Measurements from ENCODE around the gene ADGRB3.

ADGRB3 gene

DNA sequence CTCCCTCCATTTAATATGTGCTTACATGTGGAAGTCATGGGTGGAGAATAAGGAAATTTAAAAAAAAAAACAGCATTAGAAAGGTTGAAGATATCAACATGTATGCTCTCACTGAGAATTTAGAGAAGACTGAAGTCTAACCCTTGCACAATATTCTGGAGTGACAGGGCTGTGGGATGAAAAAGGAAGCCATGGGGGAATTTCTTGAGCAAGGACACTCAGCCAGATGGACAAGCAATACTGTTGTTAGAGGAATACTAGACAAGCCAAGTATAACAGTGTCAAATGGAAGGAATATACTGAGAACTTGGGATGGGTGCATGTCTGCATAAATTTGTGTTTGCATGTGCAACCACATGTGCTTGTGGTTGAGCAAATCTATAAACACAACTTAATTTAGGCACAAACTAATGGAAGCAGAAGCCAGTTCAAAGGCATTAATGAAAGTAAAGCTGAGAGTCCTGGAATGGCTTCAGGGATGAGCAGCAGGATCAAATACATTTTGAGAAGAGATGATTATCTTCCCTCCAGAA is 119.7 kb downstream of the ADGRB3 start:
- no peak overlapping the region for H3K4me2 ChIP-seq (ENCODE audit: low read length)
- no peaks in the 10 kb centered on the region for H3F3A ChIP-seq (ENCODE audit: insufficient read depth, low read length)
- no peaks in the 10 kb centered on the region for H3K79me2 ChIP-seq (ENCODE audit: insufficient read depth, low read length)
- no peaks in the 10 kb centered on the region for H3K27me3 ChIP-seq (ENCODE audit: insufficient read depth, low read length)
- H2AFZ ChIP-seq (ENCODE audit: low read length) = no peak overlapping the region
- H3K9me3 ChIP-seq (ENCODE audit: low read length) = no peaks in the 10 kb centered on the region
- H3K9ac ChIP-seq (ENCODE audit: low read length) = no peak overlapping the region
- no peak for TF ChIP-seq EZH2 (IDR thresholded peaks at IDR 0.05; ENCODE audit: borderline replicate concordance, low read length)
- TF ChIP-seq, protein P1, sequence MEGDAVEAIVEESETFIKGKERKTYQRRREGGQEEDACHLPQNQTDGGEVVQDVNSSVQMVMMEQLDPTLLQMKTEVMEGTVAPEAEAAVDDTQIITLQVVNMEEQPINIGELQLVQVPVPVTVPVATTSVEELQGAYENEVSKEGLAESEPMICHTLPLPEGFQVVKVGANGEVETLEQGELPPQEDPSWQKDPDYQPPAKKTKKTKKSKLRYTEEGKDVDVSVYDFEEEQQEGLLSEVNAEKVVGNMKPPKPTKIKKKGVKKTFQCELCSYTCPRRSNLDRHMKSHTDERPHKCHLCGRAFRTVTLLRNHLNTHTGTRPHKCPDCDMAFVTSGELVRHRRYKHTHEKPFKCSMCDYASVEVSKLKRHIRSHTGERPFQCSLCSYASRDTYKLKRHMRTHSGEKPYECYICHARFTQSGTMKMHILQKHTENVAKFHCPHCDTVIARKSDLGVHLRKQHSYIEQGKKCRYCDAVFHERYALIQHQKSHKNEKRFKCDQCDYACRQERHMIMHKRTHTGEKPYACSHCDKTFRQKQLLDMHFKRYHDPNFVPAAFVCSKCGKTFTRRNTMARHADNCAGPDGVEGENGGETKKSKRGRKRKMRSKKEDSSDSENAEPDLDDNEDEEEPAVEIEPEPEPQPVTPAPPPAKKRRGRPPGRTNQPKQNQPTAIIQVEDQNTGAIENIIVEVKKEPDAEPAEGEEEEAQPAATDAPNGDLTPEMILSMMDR (IDR thresholded peaks at IDR 0.05; ENCODE audit: low read length) = no peak
- H3K9me2 ChIP-seq (ENCODE audit: low read depth, low read length) = no peaks in the 10 kb centered on the region
- H3K4me3 ChIP-seq (ENCODE audit: low read depth, low read length, poor library complexity, severe bottlenecking) = no peak overlapping the region
- no peaks in the 10 kb centered on the region for H3K4me1 ChIP-seq (ENCODE audit: insufficient read depth, low read length, severe bottlenecking)
- no peaks in the 10 kb centered on the region for H4K20me1 ChIP-seq (ENCODE audit: insufficient read depth, low read length)
- no peaks in the 10 kb centered on the region for H3K36me3 ChIP-seq (ENCODE audit: insufficient read depth, low read length)
- no peak overlapping the region for H3K27ac ChIP-seq (ENCODE audit: low read depth, low read length, poor library complexity, severe bottlenecking)

DNA sequence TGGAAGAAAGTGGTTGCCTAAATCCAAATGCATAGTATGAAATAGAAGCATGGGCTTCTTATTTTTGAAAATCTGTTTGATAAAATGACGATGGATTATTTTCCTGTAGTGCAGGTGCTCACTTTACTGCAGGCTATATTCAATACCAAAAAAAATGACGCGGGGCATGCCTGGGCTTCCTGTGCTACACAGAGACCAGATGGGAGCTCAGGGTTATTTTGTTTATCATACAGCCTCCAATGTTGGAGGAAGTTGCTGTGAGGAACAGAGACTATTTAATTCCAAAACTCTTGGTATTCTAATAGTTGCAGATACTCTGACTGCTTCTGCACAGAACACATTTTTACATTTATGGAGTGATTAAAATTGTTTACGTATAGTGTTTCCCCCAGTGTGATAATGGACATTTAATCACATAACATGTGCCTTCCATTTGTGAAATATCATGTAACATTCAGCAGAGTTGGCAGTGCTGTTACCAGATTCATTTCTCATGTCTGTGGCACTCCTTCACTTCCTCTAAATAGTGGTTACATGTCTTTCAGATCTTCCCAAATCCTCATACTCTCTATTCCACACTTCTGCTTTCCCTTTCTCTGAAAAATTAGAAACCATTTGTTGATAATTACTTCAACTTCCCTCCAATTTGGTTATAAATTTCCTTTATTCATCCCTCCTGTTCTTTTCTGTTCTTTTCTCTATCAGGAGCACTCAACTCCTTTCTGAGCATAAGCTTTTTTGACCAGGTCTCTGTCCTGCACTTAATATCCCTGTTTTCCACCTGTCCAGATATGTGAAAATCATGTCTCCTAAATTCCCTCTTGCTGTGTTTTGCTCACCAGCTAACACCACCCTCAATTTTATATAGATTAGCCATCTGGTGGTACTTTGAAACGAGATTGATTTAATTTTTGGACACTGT is 121.6 kb downstream of the ADGRB3 start:
- Histone ChIP-seq H3K9me3 (ENCODE audit: low read length) (no peaks in the 10 kb centered on the region), H3K4me2 (ENCODE audit: low read length) (no peak overlapping the region), H4K20me1 (ENCODE audit: insufficient read depth, low read length) (no peaks in the 10 kb centered on the region), H3K36me3 (ENCODE audit: insufficient read depth, low read length) (no peaks in the 10 kb centered on the region), H3K79me2 (ENCODE audit: insufficient read depth, low read length) (no peaks in the 10 kb centered on the region), H3K27ac (ENCODE audit: low read depth, low read length, poor library complexity, severe bottlenecking) (no peak overlapping the region), H3K4me3 (ENCODE audit: low read depth, low read length, poor library complexity, severe bottlenecking) (no peak overlapping the region), H3K4me1 (ENCODE audit: insufficient read depth, low read length, severe bottlenecking) (no peaks in the 10 kb centered on the region), H3K27me3 (ENCODE audit: insufficient read depth, low read length) (no peaks in the 10 kb centered on the region), H3K9me2 (ENCODE audit: low read depth, low read length) (no peaks in the 10 kb centered on the region), H3K9ac (ENCODE audit: low read length) (no peak overlapping the region), H3F3A (ENCODE audit: insufficient read depth, low read length) (no peaks in the 10 kb centered on the region), H2AFZ (ENCODE audit: low read length) (no peak overlapping the region)
- no peak for TF ChIP-seq EZH2 (IDR thresholded peaks at IDR 0.05; ENCODE audit: borderline replicate concordance, low read length)
- TF ChIP-seq, protein P1 (IDR thresholded peaks at IDR 0.05; ENCODE audit: low read length) = no peak

DNA sequence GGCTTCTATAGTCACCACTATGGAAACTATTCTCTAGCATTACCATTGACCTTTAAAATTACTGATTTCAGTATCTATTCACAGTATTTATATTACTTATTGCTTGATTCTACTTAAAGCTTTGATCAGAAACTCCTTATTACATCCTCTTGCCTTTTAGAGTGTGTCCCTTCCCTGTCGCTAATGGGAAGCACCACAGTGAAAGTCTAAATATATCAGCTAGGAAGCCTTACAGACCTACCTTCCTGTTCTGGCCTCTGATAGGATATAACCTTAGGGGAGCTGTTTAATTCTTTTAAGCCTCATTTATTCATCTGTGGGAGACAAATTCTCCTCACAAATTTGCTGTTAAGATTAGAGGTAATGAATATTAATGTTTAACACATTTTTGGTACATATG is 122.7 kb downstream of the ADGRB3 start:
- no peaks in the 10 kb centered on the region for H3K9me3 ChIP-seq (ENCODE audit: low read length)
- no peaks in the 10 kb centered on the region for H4K20me1 ChIP-seq (ENCODE audit: insufficient read depth, low read length)
- H2AFZ ChIP-seq (ENCODE audit: low read length) = no peak overlapping the region
- no peak overlapping the region for H3K27ac ChIP-seq (ENCODE audit: low read depth, low read length, poor library complexity, severe bottlenecking)
- TF ChIP-seq, protein P1 (IDR thresholded peaks at IDR 0.05; ENCODE audit: low read length) = no peak
- TF ChIP-seq EZH2 (IDR thresholded peaks at IDR 0.05; ENCODE audit: borderline replicate concordance, low read length) = no peak
- no peak overlapping the region for H3K4me3 ChIP-seq (ENCODE audit: low read depth, low read length, poor library complexity, severe bottlenecking)
- H3K4me2 ChIP-seq (ENCODE audit: low read length) = no peak overlapping the region
- no peaks in the 10 kb centered on the region for H3K36me3 ChIP-seq (ENCODE audit: insufficient read depth, low read length)
- no peaks in the 10 kb centered on the region for H3K9me2 ChIP-seq (ENCODE audit: low read depth, low read length)
- no peaks in the 10 kb centered on the region for H3K4me1 ChIP-seq (ENCODE audit: insufficient read depth, low read length, severe bottlenecking)
- no peaks in the 10 kb centered on the region for H3K27me3 ChIP-seq (ENCODE audit: insufficient read depth, low read length)
- H3K9ac ChIP-seq (ENCODE audit: low read length) = no peak overlapping the region
- H3F3A ChIP-seq (ENCODE audit: insufficient read depth, low read length) = no peaks in the 10 kb centered on the region
- no peaks in the 10 kb centered on the region for H3K79me2 ChIP-seq (ENCODE audit: insufficient read depth, low read length)
